T-helper 9 cell (primary cell): ENCODE results near the gene SIPA1L2.
"Not testable (repeated sequence)": the region's sequence is repeated elsewhere in the genome, so short reads cannot be mapped to it uniquely, and the experiment has no call there.

Experiments
- DNase-seq: peaks from one replicate; pipeline ENCODE4 v3.0.0-alpha.2; 2020

The SIPA1L2 gene

DNA sequence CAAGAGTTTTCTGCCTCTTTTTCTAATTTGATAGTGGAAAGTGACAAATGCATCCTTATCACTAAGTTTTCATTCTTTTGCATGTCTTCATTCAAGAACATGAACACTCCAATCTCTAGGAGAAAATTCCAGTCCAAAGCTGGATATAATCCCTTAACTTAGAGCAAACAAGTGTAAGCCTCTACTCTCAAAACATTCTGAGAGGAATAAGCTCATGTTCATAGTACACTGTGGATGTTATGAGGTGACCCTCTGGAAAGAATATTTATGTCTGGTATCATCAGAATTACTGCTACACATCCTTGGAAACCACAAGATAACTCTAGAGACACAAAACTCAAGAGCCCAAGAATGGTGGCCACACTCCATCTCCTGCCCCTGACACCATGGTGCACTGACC lies 15.1 kb downstream of the SIPA1L2 start:
- no peak for DNase-seq

DNA sequence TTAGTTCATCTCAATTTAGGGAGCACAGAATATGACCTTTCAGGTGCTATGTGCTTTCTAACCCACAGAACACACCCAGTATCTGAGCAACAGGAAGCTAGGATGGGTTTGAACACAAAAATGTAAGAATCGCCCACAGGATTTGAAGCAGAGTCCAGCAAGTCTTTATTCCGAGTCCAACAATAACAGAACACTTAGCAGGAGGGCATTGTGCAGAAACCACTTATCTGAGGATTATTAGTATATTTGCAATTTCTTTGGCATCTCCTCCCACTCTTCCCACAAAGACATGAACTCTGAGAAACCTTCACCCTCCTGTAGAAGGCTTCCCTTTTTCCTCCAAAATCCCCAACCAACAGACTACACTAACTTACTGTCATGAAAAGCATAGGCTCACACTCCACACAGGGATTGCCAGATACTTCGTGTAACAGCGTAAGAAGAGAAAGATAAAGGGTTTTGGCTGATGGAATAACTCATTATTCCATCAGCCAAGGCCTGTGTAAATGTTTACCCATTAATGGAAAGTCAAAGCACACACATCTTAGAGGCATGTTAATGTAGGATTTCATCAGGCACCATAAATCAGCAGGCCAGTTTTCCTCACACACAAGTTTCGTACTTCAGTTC lies 16.1 kb downstream of the SIPA1L2 start:
- DNase-seq = no peak

GRCh38 chr1:232612836-232613235 lies 17.1 kb downstream of the SIPA1L2 start:
- DNase-seq = not testable (repeated sequence)

GRCh38 chr1:232611834-232612233 lies 18.1 kb downstream of the SIPA1L2 start:
- no peak for DNase-seq

DNA sequence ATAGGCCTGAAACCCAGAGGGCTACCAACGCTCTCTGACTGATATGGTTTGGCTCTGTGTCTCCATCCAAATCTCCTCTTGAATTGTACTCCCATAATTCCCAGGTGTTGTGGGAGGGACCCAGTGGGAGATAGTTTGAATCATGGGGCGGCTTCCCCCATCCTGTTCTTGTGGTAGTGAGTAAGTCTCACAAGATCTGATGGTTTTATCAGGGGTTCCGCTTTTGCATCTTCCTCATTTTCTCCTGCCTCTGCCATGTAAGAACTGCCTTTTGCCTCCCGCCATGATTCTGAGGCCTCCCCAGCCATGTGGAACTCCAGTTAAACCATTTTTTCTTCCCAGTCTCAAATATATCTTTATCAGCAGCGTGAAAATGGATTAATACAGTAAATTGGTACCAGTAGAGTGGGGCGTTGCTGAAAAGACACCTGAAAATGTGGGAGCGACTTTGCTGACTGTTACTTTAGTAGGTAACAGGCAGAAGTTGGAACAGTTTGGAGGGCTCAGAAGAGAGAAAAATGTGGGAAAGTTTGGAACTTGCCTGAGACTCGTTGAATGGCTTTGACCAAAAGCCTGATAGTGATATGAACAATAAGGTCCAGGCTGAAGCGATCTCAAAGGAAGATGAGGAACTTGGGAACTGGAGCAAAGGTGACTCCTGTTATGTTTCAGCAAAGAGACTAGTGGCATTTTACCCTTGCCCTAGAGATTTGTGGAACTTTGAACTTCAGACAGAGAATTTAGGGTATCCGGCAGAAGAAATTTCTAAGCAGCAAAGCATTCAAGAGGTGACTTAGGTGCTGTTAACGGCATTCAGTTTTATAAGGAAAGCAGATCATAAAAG lies 18.8 kb downstream of the SIPA1L2 start:
- DNase-seq = not testable (repeated sequence)

- no peak for DNase-seq
Observed at GRCh38 chr1:232610192-232610901, 19.6 kb downstream of the SIPA1L2 start.

GRCh38 chr1:232608427-232608826 lies 21.5 kb downstream of the SIPA1L2 start:
- DNase-seq = no peak

DNA sequence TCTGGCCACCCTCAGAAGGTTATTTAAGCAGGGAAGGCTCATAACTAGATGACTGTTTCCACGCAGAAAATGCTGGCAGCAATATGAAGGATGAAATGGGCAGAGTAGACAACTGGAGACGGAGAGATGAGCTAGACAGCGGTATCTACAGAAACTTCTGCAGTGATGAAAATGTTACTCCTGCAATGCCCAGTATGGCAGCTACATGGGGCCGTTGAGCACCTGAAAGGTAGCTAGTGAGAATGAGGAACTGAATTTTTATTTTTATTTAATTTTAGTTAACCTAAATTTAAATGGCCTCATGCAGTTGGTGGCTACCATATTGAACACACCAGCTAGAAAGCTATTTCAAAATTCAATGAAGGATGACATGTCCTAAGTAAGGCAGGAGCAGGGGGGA lies 27.3 kb downstream of the SIPA1L2 start:
- DNase-seq = no peak

- DNase-seq = no peak
Observed at GRCh38 chr1:232600424-232601258, 29.3 kb downstream of the SIPA1L2 start.

GRCh38 chr1:232599178-232600041 lies 30.5 kb downstream of the SIPA1L2 start:
- DNase-seq = no peak

DNA sequence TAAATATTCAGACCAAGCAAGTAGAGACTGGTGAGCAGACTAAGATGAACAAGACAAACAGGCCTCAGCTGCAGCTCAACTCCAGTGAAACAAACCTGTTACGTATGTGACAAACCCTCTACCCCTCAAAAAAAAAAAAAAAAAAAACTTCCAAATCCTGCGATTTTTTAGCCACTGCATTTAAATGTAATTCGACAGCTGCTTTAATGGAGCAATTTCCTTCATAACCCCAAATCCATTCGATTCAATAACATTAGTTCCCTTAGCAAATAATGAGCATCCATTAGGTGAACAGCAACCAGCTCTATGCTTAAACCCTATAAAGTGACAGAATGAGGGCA lies 31.1 kb downstream of the SIPA1L2 start:
- DNase-seq = no peak

DNA sequence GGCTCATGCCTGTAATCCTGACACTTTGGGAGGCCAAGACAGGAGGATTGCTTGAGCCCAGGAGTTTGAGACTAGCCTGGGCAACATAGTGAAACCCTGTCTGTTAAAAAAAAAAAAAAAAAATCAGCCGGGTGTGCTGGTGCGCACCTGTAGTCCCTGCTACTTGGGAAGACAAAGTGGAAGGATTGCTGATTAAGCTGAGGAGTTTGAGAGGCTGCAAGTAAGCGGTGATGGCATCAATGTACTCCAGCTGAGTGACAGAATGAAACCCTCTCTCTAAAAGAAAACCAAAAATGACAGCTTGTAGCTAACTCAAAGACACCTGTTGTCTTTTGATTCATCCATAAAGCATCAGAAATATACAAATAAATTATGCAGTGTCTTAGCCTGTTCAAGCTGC lies 31.8 kb downstream of the SIPA1L2 start:
- no peak for DNase-seq

DNA sequence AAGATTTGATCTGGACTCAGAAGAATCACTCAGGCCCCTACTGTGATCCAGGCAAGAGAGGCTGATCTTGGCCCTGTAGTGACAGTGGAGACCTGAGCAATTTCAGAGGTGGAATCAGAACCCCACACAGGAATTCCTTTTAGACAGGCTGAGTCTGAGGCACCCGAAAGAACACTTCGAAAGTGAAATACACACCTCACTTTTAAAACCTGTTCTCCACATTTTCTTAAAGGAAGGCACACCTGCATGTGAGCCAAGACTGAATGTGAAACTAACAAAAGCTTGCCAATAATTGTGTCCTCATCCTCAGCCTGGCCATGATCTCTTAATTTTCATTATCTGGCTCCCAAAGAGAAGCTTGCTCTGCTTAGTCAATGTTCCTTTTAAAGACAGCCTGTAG lies 32.2 kb downstream of the SIPA1L2 start:
- no peak for DNase-seq

DNA sequence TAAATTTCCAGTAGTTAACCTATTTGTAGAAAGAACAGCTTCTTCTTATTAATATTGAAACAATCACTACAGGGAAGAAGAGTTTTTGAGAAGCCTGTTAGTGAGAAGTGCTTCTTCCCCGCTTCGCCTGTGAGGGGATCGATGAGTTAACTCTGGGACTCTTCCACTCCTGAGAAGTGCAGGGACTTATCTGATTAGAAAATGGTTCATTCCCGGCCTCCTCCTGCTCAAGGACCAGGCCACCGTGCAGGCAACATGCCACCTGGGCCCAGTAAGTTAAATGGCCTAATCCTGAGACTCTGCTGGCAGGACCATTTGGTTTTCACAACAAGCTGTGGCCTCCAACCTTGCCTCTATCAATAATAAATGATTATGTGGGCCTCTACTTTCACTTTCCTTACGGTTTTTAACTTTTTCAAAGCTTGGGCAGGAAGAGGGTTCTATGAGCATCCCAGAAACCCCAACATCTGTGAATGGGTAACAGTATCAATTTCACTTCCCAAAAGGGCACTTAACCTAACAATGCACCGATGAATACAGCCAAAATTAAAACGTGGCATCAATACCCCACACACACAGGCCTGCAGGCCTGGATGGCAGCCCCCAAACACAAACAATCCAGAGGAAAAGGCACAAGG lies 33.1 kb downstream of the SIPA1L2 start:
- DNase-seq = no peak

GRCh38 chr1:232594768-232595698 lies 34.9 kb downstream of the SIPA1L2 start:
- DNase-seq = no peak

DNA sequence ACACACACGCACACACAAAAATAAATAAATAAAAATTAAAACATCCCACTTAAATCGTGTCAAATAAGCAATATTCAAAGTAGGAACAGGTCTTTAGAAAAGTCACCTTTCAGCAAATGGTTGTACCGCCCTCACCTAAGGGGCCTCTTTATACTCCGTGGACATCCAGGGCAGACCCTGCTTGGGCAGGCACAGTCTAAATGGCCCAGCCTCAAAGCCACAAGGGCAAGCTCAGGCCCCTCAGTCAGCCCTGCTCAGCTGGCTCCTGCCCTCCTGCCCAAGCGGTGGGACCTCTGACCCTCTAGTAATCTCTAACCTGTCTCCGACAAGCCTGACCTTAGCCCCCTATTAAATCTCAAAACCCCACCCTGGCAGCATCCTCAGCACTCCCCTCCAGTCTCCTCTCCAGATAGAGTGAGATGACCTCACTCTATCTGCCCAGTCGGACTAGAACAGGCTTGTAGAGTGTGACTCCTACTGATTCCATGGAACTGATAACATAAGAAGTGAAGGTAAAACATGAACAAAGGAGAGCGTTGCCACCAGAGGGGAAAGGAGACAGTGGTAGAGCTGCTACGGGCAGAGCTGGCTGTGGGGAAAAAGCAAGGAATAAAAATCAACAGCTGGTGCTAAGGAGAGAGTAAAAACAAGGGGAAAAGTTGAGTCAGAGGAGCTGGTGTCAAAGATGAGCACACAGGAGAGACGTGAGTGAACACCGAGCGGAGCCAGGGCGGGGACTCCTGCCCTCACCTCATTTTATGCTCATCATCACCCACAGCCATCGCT lies 36.0 kb downstream of the SIPA1L2 start:
- DNase-seq = no peak

GRCh38 chr1:232591344-232591743 lies 38.6 kb downstream of the SIPA1L2 start:
- DNase-seq = no peak

- no peak for DNase-seq
Observed at GRCh38 chr1:232590744-232591082, 39.2 kb downstream of the SIPA1L2 start.
